ENCODE results near the gene CNTN4. TPM values are rescaled to one million over a fixed set of nuclear protein-coding genes. Genes with fewer than 3 reads are reported as not detected.

The CNTN4 gene
- total and polyA plus RNA-seq, 2 of the 8 experiments (the other 6 are each of a cell fraction or from before 2014, with no cell fraction given) = 0.41 to 2.2 TPM

- Histone ChIP-seq H3K4ac (replicated peaks; ENCODE audit: insufficient read length, low read depth, low read length) (no peak overlapping the region), H3K9me3 (ENCODE audit: insufficient read depth in 2 of 2, low read depth in 1 of 2, low read length in 1 of 2) (peaks cover 0 to 4% of the 10 kb centered on the region in 2 experiments; a peak in 1 of 4 replicates), H4K20me1 (replicated peaks in 1 of 2; ENCODE audit: control insufficient read depth in 1 of 2, insufficient read depth in 2 of 2, low read length in 2 of 2) (peaks cover 1 to 2% of the 10 kb centered on the region in 2 experiments), H3K79me1 (ENCODE audit: low read depth, low read length) (no peaks in the 10 kb centered on the region), H3K4me2 (ENCODE audit: insufficient read depth in 1 of 2, low read depth in 2 of 2, low read length in 2 of 2) (peak overlapping the region; percentile 92 to 95), H4K91ac (replicated peaks; ENCODE audit: insufficient read length, low read length) (no peak overlapping the region), H2BK12ac (ENCODE audit: low read depth, low read length) (no peak overlapping the region), H3K23me2 (ENCODE audit: low read depth, low read length) (peaks cover 14% of the 10 kb centered on the region; the same call in 1 of the 2 replicates), H3K23ac (ENCODE audit: insufficient read length) (no peak overlapping the region), H3K79me2 (ENCODE audit: control insufficient read depth in 1 of 2, insufficient read depth in 2 of 2, low read length in 2 of 2) (no peaks in the 10 kb centered on the region), H3K27me3 (replicated peaks in 1 of 4; ENCODE audit: control insufficient read depth in 3 of 4, extremely low read depth in 1 of 4, insufficient read depth in 3 of 4, low read length in 3 of 4) (peaks cover 10 to 47% (median 39%) of the 10 kb centered on the region in 4 experiments), H3K56ac (replicated peaks; ENCODE audit: insufficient read length, low read depth, low read length) (no peak overlapping the region), H3K36me3 (ENCODE audit: control insufficient read depth in 2 of 4, insufficient read depth in 4 of 4, low read length in 3 of 4) (no peaks in the 10 kb centered on the region), H2BK120ac (replicated peaks; ENCODE audit: low read depth, low read length) (no peak overlapping the region), H3K9ac (replicated peaks in 1 of 4; ENCODE audit: extremely low read depth in 1 of 4, low read depth in 3 of 4, low read length in 3 of 4) (no peak overlapping the region), H3K4me1 (replicated peaks in 1 of 4; ENCODE audit: control insufficient read depth in 3 of 4, insufficient read depth in 4 of 4, low read length in 3 of 4) (peaks cover 0 to 10% (median 0%) of the 10 kb centered on the region in 4 experiments; a peak in 2 of 7 replicates), H3K27ac (ENCODE audit: low read depth, low read length) (no peak overlapping the region), H2BK15ac (ENCODE audit: low read length) (no peak overlapping the region), H4K5ac (ENCODE audit: insufficient read length, low read depth, low read length) (no peak overlapping the region), H4K8ac (ENCODE audit: extremely low read depth, insufficient read depth, low read length) (no peak overlapping the region), H3K14ac (ENCODE audit: insufficient read length) (no peak overlapping the region), H2BK20ac (ENCODE audit: low read length) (no peak overlapping the region), H2BK5ac (ENCODE audit: low read depth, low read length) (no peak overlapping the region), H2AK5ac (ENCODE audit: low read depth, low read length) (no peak overlapping the region), H3K18ac (ENCODE audit: extremely low read depth, low read length) (no peak overlapping the region), H3K4me3 (ENCODE audit: extremely low read depth in 1 of 4, insufficient read depth in 2 of 4, low read depth in 3 of 4, low read length in 4 of 4) (peak overlapping the region; percentile 49 to 67 (median 52); a peak in 7 of 8 replicates), H2AFZ (ENCODE audit: low read length) (peak overlapping the region; percentile 68; the same call in 1 of the 2 replicates)
- POLR2A ChIA-PET (ENCODE audit: partially characterized antibody) = no interaction called here
- WGBS, 2 experiments (ENCODE audit: extremely low coverage in 1 of 2, insufficient coverage in 1 of 2, insufficient read length in 1 of 2, insufficient replicate concordance in 2 of 2, low coverage in 1 of 2, low lambda C conversion rate in 2 of 2, missing lambda C conversion rate in 1 of 2) = 23% methylated on average over 14 of the region's 18 CpGs; no CpG with 5 or more reads in 1 of the 2 experiments
- no peak for FAIRE-seq
- CTCF ChIA-PET (ENCODE audit: partially characterized antibody) = no interaction called here
- no peak for DNase-seq (ENCODE audit: low read depth in 1 of 2, low spot score in 2 of 2)
- TF ChIP-seq CEBPB (IDR thresholded peaks at IDR 0.05; ENCODE audit: low read depth, low read length) = 0 out of 2 replicates have a peak, but pooled peaks have one; percentile 18
- TF ChIP-seq RNF2 (IDR thresholded peaks at IDR 0.05; ENCODE audit: borderline replicate concordance, low read depth, low read length, missing control alignments, poor library complexity, severe bottlenecking) = peak; percentile 45
- no peak for TF ChIP-seq KDM5A (IDR thresholded peaks at IDR 0.05; ENCODE audit: low read length)
These were observed 950 bp upstream of the CNTN4 start for GRCh38 chr3:2097641-2098191.
